K562 (cell line): ENCODE measurements around the gene MRPL33.

ENCODE experiments used
- CTCF ChIP-seq, 3 experiments: IDR thresholded peaks in 2 of 3; conservative IDR thresholded peaks in 1 of 3; 2 replicates each; pipeline ENCODE4 v1.5.1; 2011 to 2012; ENCODE audit warnings: low read length in 3 of 3, mild to moderate bottlenecking in 3 of 3, control low read depth in 2 of 3, improper control_type of control experiment in 1 of 3, inconsistent platforms in 1 of 3, low read depth in 1 of 3, mixed read lengths in 1 of 3, moderate library complexity in 1 of 3; ENCODE audit not compliant: insufficient read depth in 2 of 3
- FOXA1 ChIP-seq: fragments of 450-650 bp; IDR thresholded peaks from 2 replicates; pipeline ENCODE4 v1.6.1; 2016; ENCODE audit warnings: mild to moderate bottlenecking, borderline replicate concordance
- FOXP1 ChIP-seq: sonication (generic); formaldehyde crosslinking; IDR thresholded peaks from 2 replicates; pipeline ENCODE4 v1.8.0; 2022; ENCODE audit warnings: mild to moderate bottlenecking, missing genetic modification reagents
- MYC ChIP-seq, 2 experiments: fragments of 250-450 bp in 1 of 2; sonication (Bioruptor Pico) in 1 of 2; IDR thresholded peaks; 2 replicates each; pipeline versions ENCODE4 v1.5.1 to v1.6.1; 2012 to 2021; ENCODE audit warnings: low read depth in 2 of 2, borderline replicate concordance in 1 of 2, improper control_type of control experiment in 1 of 2, low read length in 1 of 2, mild to moderate bottlenecking in 1 of 2, moderate library complexity in 1 of 2
- TF ChIP-seq, protein P1 (sequence below): fragments of 450-650 bp; IDR thresholded peaks from 2 replicates; pipeline ENCODE4 v1.6.1; 2016; ENCODE audit warnings: antibody characterized with exemption

DNA sequence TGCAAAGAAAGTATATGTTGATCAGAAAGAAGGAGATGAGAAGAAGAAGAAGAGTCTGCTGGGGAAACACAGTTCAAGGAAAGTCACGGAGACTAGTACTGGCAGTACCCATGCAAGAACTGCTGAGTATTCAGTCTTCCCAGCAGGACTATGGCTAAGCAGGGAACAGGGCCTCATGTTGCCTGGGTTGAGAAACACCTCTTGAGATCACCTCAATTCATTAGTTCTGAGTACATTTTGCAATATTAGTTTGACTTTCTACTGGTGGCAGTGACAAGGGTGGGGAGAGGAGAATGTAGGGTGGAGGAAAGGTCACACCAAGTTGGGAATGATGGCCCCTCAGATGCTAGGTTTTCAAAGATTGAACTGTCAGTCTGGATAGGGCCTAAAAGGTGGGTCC lies 50.5 kb downstream of the MRPL33 start:
- TF ChIP-seq, protein P1, sequence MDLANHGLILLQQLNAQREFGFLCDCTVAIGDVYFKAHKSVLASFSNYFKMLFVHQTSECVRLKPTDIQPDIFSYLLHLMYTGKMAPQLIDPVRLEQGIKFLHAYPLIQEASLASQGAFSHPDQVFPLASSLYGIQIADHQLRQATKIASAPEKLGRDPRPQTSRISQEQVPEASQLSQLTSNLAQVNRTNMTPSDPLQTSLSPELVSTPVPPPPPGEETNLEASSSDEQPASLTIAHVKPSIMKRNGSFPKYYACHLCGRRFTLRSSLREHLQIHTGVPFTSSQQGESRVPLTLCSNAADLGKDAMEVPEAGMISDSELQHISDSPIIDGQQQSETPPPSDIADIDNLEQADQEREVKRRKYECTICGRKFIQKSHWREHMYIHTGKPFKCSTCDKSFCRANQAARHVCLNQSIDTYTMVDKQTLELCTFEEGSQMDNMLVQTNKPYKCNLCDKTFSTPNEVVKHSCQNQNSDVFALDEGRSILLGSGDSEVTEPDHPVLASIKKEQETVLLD, result no peak
- TF ChIP-seq CTCF (IDR thresholded peaks at IDR 0.05 in 2 of 3, conservative IDR thresholded peaks at IDR 0.05 in 1 of 3; ENCODE audit: insufficient read depth in 2 of 3, low read depth in 1 of 3, low read length in 3 of 3), result no peak
- TF ChIP-seq FOXP1 (CRISPR knock-in tag), result no peak
- no peak for TF ChIP-seq MYC (IDR thresholded peaks at IDR 0.05; ENCODE audit: low read depth, low read length)
- TF ChIP-seq MYC (CRISPR knock-in tag; IDR thresholded peaks at IDR 0.05; ENCODE audit: borderline replicate concordance, low read depth), result no peak
- TF ChIP-seq FOXA1, result no peak
